Testis (tissue), 3 donors: ENCODE results near the gene PUM1. TPM values are rescaled to one million over a fixed set of nuclear protein-coding genes. Genes with fewer than 3 reads are reported as not detected.

ENCODE experiments used
- DNase-seq: peaks from one replicate; pipeline ENCODE4 v3.0.0-alpha.2; 2019
- H3K27ac ChIP-seq, 2 donors: fragments of 200-600 bp; sonication (generic); one replicate each; pipeline ENCODE4 v1.5.1; 2019
- H3K27me3 ChIP-seq: fragments of 200-600 bp; sonication (generic); one replicate; pipeline ENCODE4 v1.5.1; 2019
- H3K36me3 ChIP-seq: fragments of 200-600 bp; sonication (generic); one replicate; pipeline ENCODE4 v1.5.1; 2017; ENCODE audit warnings: low read depth; ENCODE audit errors: missing control alignments
- H3K4me1 ChIP-seq: fragments of 200-600 bp; sonication (generic); one replicate; pipeline ENCODE4 v1.5.1; 2019
- H3K4me3 ChIP-seq, 2 donors: fragments of 200-600 bp; sonication (generic); one replicate each; pipeline ENCODE4 v1.5.1; 2017 to 2019
- H3K9me3 ChIP-seq: fragments of 200-600 bp; sonication (generic); one replicate; pipeline ENCODE4 v1.5.1; 2017
- POLR2A ChIP-seq: fragments of 450-650 bp; IDR thresholded peaks from one replicate; pipeline ENCODE4 v1.6.1; 2017; ENCODE audit warnings: antibody characterized with exemption, mild to moderate bottlenecking, moderate library complexity
- WGBS, 2 donors: methylation state at CpG; one replicate each; pipeline ENCODE4 v1.1.5; 2018; 5-methylcytosine and 5-hydroxymethylcytosine counted together
- intact Hi-C: fragments of 100-400 bp; cut with DNase I; formaldehyde crosslinking; loops from one replicate; pipeline ENCODE4 v1.15.1; 2023; ENCODE audit warnings: low total_unique reads
- polyA plus RNA-seq: library from polyadenylated mRNA; stranded (reverse); fragments of 350-450 nt; fragmentation: Illumina TruSeq; extraction: RNeasy Lipid Tissue Mini Kit (QIAGEN cat#74804); gene quantifications from one replicate; pipeline ENCODE4 v1.2.3, GENCODE V29; 2014; ENCODE audit warnings: low read depth, low replicate concordance; ENCODE audit not compliant: insufficient read depth
- total RNA-seq, 2 donors: library from RNA; depleted of rRNA; stranded (reverse); fragments of >200 nt; gene quantifications; one replicate each; pipeline ENCODE4 v1.2.3, GENCODE V29; 2016
- TF ChIP-seq, protein P1 (sequence below), 3 experiments: fragments of 450-650 bp in 2 of 3; fragments of 200-600 bp in 1 of 3; sonication (generic) in 1 of 3; IDR thresholded peaks; one replicate each; pipeline ENCODE4 v1.5.1; 2016 to 2019; ENCODE audit warnings: antibody characterized with exemption in 3 of 3, mild to moderate bottlenecking in 2 of 3, moderate library complexity in 1 of 3

Gene PUM1
- total and polyA plus RNA-seq, 3 donors from 2014 or later: 41.3 to 89.0 (median 70.5) TPM

DNA sequence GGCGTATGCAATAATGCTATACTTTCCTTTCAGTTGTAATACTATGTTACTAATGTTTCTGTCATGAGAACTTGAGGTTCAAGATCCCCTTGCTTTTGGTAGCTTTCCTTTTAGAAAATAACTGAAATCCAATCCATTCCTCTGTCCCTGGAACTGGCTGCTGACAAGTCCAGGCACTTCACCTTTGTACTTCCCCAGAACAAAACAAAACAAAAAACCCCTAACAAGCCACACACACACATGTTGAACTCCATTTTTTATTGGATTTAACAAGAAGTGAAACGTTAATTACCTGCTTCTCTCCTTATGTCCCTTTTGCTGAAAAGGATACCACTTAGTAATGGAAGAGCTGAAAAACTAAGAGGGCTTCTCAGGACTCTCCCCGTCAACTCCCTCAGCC lies 130.9 kb downstream of the PUM1 start:
- no peak for DNase-seq
- 82 to 85% methylated on average over 3 of the region's 3 CpGs for WGBS, 2 donors
- Histone ChIP-seq H3K4me1 (no peaks in the 10 kb centered on the region), H3K4me3 (no peak overlapping the region), H3K9me3 (no peaks in the 10 kb centered on the region), H3K36me3 (no peaks in the 10 kb centered on the region), H3K27me3 (no peaks in the 10 kb centered on the region), H3K27ac (no peak overlapping the region)
- TF ChIP-seq, protein P1, sequence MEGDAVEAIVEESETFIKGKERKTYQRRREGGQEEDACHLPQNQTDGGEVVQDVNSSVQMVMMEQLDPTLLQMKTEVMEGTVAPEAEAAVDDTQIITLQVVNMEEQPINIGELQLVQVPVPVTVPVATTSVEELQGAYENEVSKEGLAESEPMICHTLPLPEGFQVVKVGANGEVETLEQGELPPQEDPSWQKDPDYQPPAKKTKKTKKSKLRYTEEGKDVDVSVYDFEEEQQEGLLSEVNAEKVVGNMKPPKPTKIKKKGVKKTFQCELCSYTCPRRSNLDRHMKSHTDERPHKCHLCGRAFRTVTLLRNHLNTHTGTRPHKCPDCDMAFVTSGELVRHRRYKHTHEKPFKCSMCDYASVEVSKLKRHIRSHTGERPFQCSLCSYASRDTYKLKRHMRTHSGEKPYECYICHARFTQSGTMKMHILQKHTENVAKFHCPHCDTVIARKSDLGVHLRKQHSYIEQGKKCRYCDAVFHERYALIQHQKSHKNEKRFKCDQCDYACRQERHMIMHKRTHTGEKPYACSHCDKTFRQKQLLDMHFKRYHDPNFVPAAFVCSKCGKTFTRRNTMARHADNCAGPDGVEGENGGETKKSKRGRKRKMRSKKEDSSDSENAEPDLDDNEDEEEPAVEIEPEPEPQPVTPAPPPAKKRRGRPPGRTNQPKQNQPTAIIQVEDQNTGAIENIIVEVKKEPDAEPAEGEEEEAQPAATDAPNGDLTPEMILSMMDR (IDR thresholded peaks at IDR 0.05): no peak
- no peak for TF ChIP-seq POLR2A
- intact Hi-C loops: no loop called here

DNA sequence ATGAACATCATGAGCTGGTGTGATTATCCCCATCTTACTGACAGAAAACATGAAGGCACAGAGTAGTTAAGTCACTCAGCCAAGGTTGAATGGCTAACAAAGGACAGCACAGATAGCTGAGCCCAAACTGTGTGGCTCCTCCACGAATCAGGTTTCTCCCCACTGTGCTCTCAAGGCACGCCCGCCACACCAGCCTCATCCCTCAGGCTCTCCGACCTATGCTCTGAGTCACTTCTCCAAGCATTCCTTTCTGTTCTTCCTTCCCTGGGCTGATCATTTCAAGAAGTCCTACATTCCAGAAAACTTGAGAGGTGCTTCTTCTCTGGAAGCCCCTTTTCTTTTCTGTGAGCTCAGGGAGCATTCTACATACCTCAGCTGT lies 131.7 kb downstream of the PUM1 start:
- no peaks in the 10 kb centered on the region for H3K27me3 ChIP-seq
- WGBS, 2 donors: 83 to 86% methylated on average over 4 of the region's 4 CpGs
- no peaks in the 10 kb centered on the region for H3K9me3 ChIP-seq
- TF ChIP-seq, protein P1 (IDR thresholded peaks at IDR 0.05): no peak
- TF ChIP-seq POLR2A: no peak
- no peaks in the 10 kb centered on the region for H3K4me1 ChIP-seq
- no peak overlapping the region for H3K4me3 ChIP-seq
- no peak overlapping the region for H3K27ac ChIP-seq
- H3K36me3 ChIP-seq: no peaks in the 10 kb centered on the region
- DNase-seq: no peak
- intact Hi-C loops: no loop called here

DNA sequence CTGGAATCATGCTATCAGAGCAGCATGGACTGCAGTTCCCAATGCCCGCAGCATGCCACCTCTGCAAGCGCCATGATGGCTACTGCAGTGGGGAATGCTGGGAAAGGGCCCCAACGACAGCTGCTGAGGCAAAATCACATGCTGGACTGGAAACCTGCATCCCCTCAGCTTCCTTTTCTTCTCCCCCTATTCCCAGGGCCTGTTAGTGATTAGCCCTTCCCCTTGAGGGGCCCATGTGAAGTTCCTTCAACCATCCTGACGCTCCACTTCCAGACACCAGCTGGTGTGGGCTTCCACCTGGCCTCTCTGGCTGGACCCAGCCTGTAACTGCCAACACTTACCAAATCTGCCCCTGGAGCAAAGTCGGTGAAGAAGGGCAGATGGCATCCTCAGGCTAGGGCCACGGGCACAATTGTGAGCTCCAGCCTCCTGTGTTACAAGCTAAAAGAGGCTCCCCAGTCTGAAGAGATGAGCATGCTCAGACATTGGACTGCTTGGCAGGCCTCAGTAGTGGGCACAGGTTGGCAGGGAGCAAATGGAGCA lies 134.8 kb downstream of the PUM1 start:
- no peak for DNase-seq
- Histone ChIP-seq H3K36me3 (no peaks in the 10 kb centered on the region), H3K27me3 (no peaks in the 10 kb centered on the region), H3K4me1 (no peaks in the 10 kb centered on the region), H3K9me3 (no peaks in the 10 kb centered on the region), H3K27ac (no peak overlapping the region), H3K4me3 (no peak overlapping the region)
- TF ChIP-seq, protein P1 (IDR thresholded peaks at IDR 0.05): no peak
- no peak for TF ChIP-seq POLR2A
- intact Hi-C loops: no loop called here
- 61 to 85% methylated on average over 6 of the region's 6 CpGs for WGBS, 2 donors

DNA sequence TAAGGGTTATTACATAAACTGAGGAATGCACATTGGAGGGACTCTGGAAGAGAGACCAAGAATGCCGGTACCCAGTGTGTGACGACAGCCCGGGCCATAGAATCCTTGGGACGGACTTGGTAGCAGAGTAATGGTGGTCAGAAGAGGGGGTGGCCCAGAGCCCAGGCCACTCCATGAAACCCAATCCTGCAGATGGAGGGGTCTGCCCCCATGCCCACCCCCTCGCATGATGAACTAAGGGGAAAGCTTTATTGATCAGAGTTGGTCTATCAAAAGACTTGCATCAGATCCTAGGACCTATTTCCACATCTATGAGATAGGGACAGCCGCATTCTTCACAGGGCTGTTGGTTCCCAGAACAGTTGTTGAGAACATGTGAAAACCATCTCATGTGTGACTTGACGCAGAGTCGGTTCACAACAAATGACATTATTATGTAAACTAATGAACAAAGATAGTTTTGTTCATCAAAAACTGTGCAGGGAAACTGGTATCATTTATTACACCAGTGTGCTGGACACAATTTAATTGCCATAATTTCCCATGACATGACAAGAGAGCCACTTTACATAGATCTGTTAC lies 135.5 kb downstream of the PUM1 start:
- no peaks in the 10 kb centered on the region for H3K36me3 ChIP-seq
- no peak for DNase-seq
- WGBS, 2 donors: 79 to 88% methylated on average over 8 of the region's 8 CpGs
- TF ChIP-seq, protein P1 (IDR thresholded peaks at IDR 0.05): no peak
- TF ChIP-seq POLR2A: no peak
- intact Hi-C loops: no loop called here
- H3K27me3 ChIP-seq: no peaks in the 10 kb centered on the region
- no peak overlapping the region for H3K27ac ChIP-seq
- H3K4me1 ChIP-seq: no peaks in the 10 kb centered on the region
- no peak overlapping the region for H3K4me3 ChIP-seq
- H3K9me3 ChIP-seq: no peaks in the 10 kb centered on the region
